Mammary epithelial cell (primary cell): ENCODE results near the gene SAMD4B.

Source experiments
- CTCF ChIP-seq, 2 donors: IDR thresholded peaks in 1 of 2; conservative IDR thresholded peaks in 1 of 2; 2 replicates each; pipeline ENCODE4 v1.5.1; 2011 to 2012; ENCODE audit warnings: inconsistent platforms in 2 of 2, low read length in 2 of 2, mild to moderate bottlenecking in 2 of 2, control low read depth in 1 of 2, low read depth in 1 of 2; ENCODE audit not compliant: insufficient read depth in 1 of 2; ENCODE audit errors: extremely low read depth in 1 of 2
- EZH2 ChIP-seq: IDR thresholded peaks from 2 replicates; pipeline ENCODE4 v1.6.1; 2012; ENCODE audit warnings: low read length, inconsistent platforms, borderline replicate concordance

- no peak for TF ChIP-seq CTCF (conservative IDR thresholded peaks at IDR 0.05 in 1 of 2, IDR thresholded peaks at IDR 0.05 in 1 of 2; ENCODE audit: extremely low read depth in 1 of 2, insufficient read depth in 1 of 2, low read depth in 1 of 2, low read length in 2 of 2)
- TF ChIP-seq EZH2: no peak
Observed at GRCh38 chr19:39325778-39326665, 16.2 kb upstream of the SAMD4B start.
